Calu3 (cell line): ENCODE data around the gene JAZF1. TPM values are rescaled to one million over a fixed set of nuclear protein-coding genes. Genes with fewer than 3 reads are reported as not detected.

ENCODE experiments used
- BruUV-seq: library from RNA; stranded (reverse); fragments of 400-500 nt; replicated peaks from 2 replicates; lab custom pipeline; 2021; lab: Mats Ljungman, UMichigan
- CTCF ChIA-PET: fragments of 300-600 bp; sonication (Branson Sonifier 250); formaldehyde crosslinking; loops from one replicate; lab custom pipeline; 2022; ENCODE audit warnings: antibody characterized with exemption; lab: Charles Lee
- DNase-seq: peaks from one replicate; pipeline ENCODE4 v3.0.0; 2022
- H3K27ac Mint-ChIP-seq: one replicate; pipeline ENCODE4 v1.8.0; 2022; ENCODE audit warnings: mixed read lengths; ENCODE audit not compliant: unreplicated experiment
- H3K27me3 Mint-ChIP-seq: one replicate; pipeline ENCODE4 v1.8.0; 2022; ENCODE audit warnings: mixed read lengths; ENCODE audit not compliant: unreplicated experiment
- H3K36me3 Mint-ChIP-seq: one replicate; pipeline ENCODE4 v1.8.0; 2022; ENCODE audit warnings: mild to moderate bottlenecking, moderate library complexity, mixed read lengths; ENCODE audit not compliant: insufficient read depth, unreplicated experiment
- H3K4me1 Mint-ChIP-seq: one replicate; pipeline ENCODE4 v1.8.0; 2022; ENCODE audit warnings: mild to moderate bottlenecking, low read depth, mixed read lengths; ENCODE audit not compliant: unreplicated experiment
- H3K4me3 Mint-ChIP-seq: one replicate; pipeline ENCODE4 v1.8.0; 2022; ENCODE audit warnings: mild to moderate bottlenecking, low read depth, moderate library complexity, mixed read lengths; ENCODE audit not compliant: unreplicated experiment
- H3K9me3 Mint-ChIP-seq: one replicate; pipeline ENCODE4 v1.8.0; 2022; ENCODE audit warnings: low read depth, mixed read lengths; ENCODE audit not compliant: unreplicated experiment
- intact Hi-C: fragments of 100-400 bp; cut with micrococcal nuclease; formaldehyde crosslinking; loops from one replicate; pipeline ENCODE4 v1.10.0; 2022; ENCODE audit not compliant: unreplicated experiment
- total RNA-seq: library from RNA; stranded (reverse); gene quantifications from 2 replicates; pipeline ENCODE4 v1.2.3, GENCODE V29; 2022
- TF ChIP-seq, protein P1 (sequence below): fragments of 200-600 bp; IDR thresholded peaks from one replicate; pipeline ENCODE4 v1.8.0; 2022; ENCODE audit warnings: antibody characterized with exemption; ENCODE audit not compliant: unreplicated experiment

JAZF1 gene
- total RNA-seq, 1 experiment from 2014 or later, result 10.7 TPM

GRCh38 chr7:27942711-27943110, 237.9 kb downstream of the JAZF1 start:
- H3K27ac Mint-ChIP-seq, result no peak overlapping the region
- intact Hi-C loops, result no loop called here

DNA sequence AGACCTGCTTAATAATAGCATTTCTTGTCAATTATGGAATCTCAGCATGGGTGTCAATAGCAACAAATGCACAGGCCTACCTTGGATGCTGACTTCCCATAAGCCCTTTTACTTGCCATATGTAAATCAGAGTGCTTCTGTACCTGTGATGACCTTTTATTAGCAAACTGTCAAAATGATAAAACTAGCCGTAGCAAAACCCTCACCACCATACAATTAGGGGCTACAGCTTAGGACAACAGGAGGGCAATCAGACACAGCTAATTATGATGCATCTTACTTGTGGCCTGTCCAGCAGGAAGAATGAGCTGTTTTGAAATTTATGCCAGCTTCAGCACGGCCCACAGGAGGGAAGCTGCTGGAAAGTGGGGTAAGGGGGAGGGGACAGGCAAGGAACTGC, 239.1 kb downstream of the JAZF1 start:
- Mint-ChIP-seq H3K4me3 (no peak overlapping the region), H3K4me1 (no peaks in the 10 kb centered on the region), H3K9me3 (no peaks in the 10 kb centered on the region), H3K27me3 (no peaks in the 10 kb centered on the region), H3K27ac (no peak overlapping the region), H3K36me3 (no peaks in the 10 kb centered on the region)
- TF ChIP-seq, protein P1, sequence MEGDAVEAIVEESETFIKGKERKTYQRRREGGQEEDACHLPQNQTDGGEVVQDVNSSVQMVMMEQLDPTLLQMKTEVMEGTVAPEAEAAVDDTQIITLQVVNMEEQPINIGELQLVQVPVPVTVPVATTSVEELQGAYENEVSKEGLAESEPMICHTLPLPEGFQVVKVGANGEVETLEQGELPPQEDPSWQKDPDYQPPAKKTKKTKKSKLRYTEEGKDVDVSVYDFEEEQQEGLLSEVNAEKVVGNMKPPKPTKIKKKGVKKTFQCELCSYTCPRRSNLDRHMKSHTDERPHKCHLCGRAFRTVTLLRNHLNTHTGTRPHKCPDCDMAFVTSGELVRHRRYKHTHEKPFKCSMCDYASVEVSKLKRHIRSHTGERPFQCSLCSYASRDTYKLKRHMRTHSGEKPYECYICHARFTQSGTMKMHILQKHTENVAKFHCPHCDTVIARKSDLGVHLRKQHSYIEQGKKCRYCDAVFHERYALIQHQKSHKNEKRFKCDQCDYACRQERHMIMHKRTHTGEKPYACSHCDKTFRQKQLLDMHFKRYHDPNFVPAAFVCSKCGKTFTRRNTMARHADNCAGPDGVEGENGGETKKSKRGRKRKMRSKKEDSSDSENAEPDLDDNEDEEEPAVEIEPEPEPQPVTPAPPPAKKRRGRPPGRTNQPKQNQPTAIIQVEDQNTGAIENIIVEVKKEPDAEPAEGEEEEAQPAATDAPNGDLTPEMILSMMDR, result no peak
- BruUV-seq, result no TSS peak
- intact Hi-C loops, result no loop called here
- no peak for DNase-seq
- CTCF ChIA-PET, result interaction anchor here (0.6 kb wide), 1 partner anchor 17 kb away, joined by 3 read pairs; no protein-coding TSS in a partner anchor

More at GRCh38 chr7:27942711-27943110, 237.9 kb downstream of the JAZF1 start:
- TF ChIP-seq, protein P1, result no peak
- no peak for DNase-seq
- Mint-ChIP-seq H3K4me3 (no peak overlapping the region), H3K4me1 (no peaks in the 10 kb centered on the region), H3K36me3 (no peaks in the 10 kb centered on the region), H3K27me3 (no peaks in the 10 kb centered on the region), H3K9me3 (no peaks in the 10 kb centered on the region)
- CTCF ChIA-PET, result no interaction called here
- BruUV-seq, result no TSS peak

DNA sequence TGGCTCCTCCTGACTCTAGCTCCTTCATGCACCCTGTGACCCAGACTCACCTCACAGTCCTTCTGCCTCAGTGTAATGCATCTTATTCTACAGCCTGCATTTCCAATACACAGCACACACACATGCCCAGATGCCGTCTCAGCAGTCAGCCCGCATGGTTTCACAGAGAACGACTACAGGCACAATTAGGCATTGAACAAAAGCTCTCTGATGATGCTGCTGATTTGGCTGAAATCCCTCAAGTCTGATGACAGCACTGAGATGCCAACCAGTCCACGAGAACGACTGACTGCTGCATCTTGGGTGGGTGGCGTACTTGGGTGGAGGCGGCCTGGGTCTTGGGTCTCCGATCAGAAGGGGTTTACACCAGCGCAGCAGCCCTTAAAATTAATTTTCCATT, 240.3 kb downstream of the JAZF1 start:
- Mint-ChIP-seq H3K4me1 (no peaks in the 10 kb centered on the region), H3K9me3 (no peaks in the 10 kb centered on the region), H3K4me3 (no peak overlapping the region), H3K27me3 (no peaks in the 10 kb centered on the region), H3K36me3 (no peaks in the 10 kb centered on the region), H3K27ac (no peak overlapping the region)
- CTCF ChIA-PET, result no interaction called here
- BruUV-seq, result no TSS peak
- no peak for DNase-seq
- TF ChIP-seq, protein P1, result no peak
- intact Hi-C loops, result no loop called here

- BruUV-seq, result no TSS peak
- TF ChIP-seq, protein P1, result no peak
- Mint-ChIP-seq H3K27ac (no peak overlapping the region), H3K9me3 (no peaks in the 10 kb centered on the region), H3K4me1 (no peaks in the 10 kb centered on the region), H3K36me3 (no peaks in the 10 kb centered on the region), H3K4me3 (no peak overlapping the region), H3K27me3 (no peaks in the 10 kb centered on the region)
- CTCF ChIA-PET, result no interaction called here
- intact Hi-C loops, result no loop called here
- no peak for DNase-seq
Observed at GRCh38 chr7:27939893-27940292, 240.7 kb downstream of the JAZF1 start.
